Endothelial cell of umbilical vein (primary cell): ENCODE measurements around the gene DRAM1. TPM values are rescaled to one million over a fixed set of nuclear protein-coding genes. Genes with fewer than 3 reads are reported as not detected.

Source experiments
- BruUV-seq: library from RNA; stranded (reverse); fragments of 400-500 nt; replicated peaks from 2 replicates; lab custom pipeline; 2021; lab: Mats Ljungman, UMichigan
- CTCF ChIA-PET: fragments of 300-600, 350-600 bp; sonication (Branson Sonifier 250); formaldehyde crosslinking; loops from one replicate; lab custom pipeline; 2021; ENCODE audit warnings: antibody characterized with exemption, inconsistent platforms; lab: Charles Lee
- POLR2A ChIA-PET: fragments of 300-600, 350-600 bp; sonication (Branson Sonifier 250); formaldehyde crosslinking; loops from one replicate; lab custom pipeline; 2021; ENCODE audit warnings: antibody characterized with exemption, inconsistent platforms; lab: Charles Lee
- DNase-seq: peaks from one replicate; pipeline ENCODE4 v3.0.0-alpha.2; 2011; ENCODE audit warnings: low read depth, low spot score
- FAIRE-seq: peaks from 2 replicates; lab custom pipeline; 2011; peaks lifted over from hg19 to GRCh38; lab: Jason Lieb, UNC
- H2AFZ ChIP-seq: 2 replicates; pipeline ENCODE4 v1.6.0; 2012; ENCODE audit warnings: low read depth, low read length, control low read depth, inconsistent platforms
- H3K27ac ChIP-seq: 2 replicates; pipeline ENCODE4 v1.5.1; 2011; ENCODE audit warnings: low read depth, mild to moderate bottlenecking, control low read depth, low read length, moderate library complexity; ENCODE audit not compliant: insufficient read depth
- H3K27me3 ChIP-seq, 2 experiments: 2 replicates each; pipeline versions ENCODE4 v1.6.0 to v1.6.1; 2011; ENCODE audit warnings: low read length in 2 of 2, mixed read lengths in 1 of 2; ENCODE audit not compliant: control insufficient read depth in 2 of 2, insufficient read depth in 2 of 2
- H3K36me3 ChIP-seq, 2 experiments: 2 replicates in 1 of 2; 3 replicates in 1 of 2; pipeline ENCODE4 v1.5.1; 2011; ENCODE audit warnings: low read length in 2 of 2, mild to moderate bottlenecking in 1 of 2, moderate library complexity in 1 of 2; ENCODE audit not compliant: control insufficient read depth in 2 of 2, insufficient read depth in 2 of 2; ENCODE audit errors: extremely low read depth in 1 of 2
- H3K4me1 ChIP-seq: 3 replicates; pipeline ENCODE4 v1.5.1; 2011; ENCODE audit warnings: mild to moderate bottlenecking, low read length; ENCODE audit not compliant: control insufficient read depth, insufficient read depth; ENCODE audit errors: extremely low read depth
- H3K4me2 ChIP-seq: 2 replicates; pipeline ENCODE4 v1.6.1; 2011; ENCODE audit warnings: low read length, control low read depth, mixed read lengths; ENCODE audit not compliant: insufficient read depth
- H3K4me3 ChIP-seq, 3 experiments: fragments of 200-600 bp in 1 of 3; sonication (generic), shearing (Covaris generic) in 1 of 3; replicated peaks in 1 of 3; 2 replicates each; pipeline ENCODE4 v1.5.1; 2011 to 2016; ENCODE audit warnings: control low read depth in 3 of 3, low read length in 3 of 3, mild to moderate bottlenecking in 2 of 3, inconsistent platforms in 1 of 3, low read depth in 1 of 3, moderate library complexity in 1 of 3; ENCODE audit not compliant: insufficient read depth in 1 of 3
- H3K79me2 ChIP-seq: 2 replicates; pipeline ENCODE4 v1.6.0; 2012; ENCODE audit warnings: low read length, inconsistent platforms; ENCODE audit not compliant: control insufficient read depth, insufficient read depth
- H3K9ac ChIP-seq: replicated peaks from 2 replicates; pipeline ENCODE3; 2011; ENCODE audit warnings: low read length, control low read depth; ENCODE audit not compliant: insufficient read depth; ENCODE audit errors: extremely low read depth
- H3K9me1 ChIP-seq: replicated peaks from 3 replicates; pipeline ENCODE4 v1.6.0; 2011; ENCODE audit warnings: mild to moderate bottlenecking, low read length; ENCODE audit not compliant: control insufficient read depth, insufficient read depth; ENCODE audit errors: extremely low read depth
- H3K9me3 ChIP-seq: replicated peaks from 2 replicates; pipeline ENCODE4 v1.5.1; 2012; ENCODE audit warnings: low read length, inconsistent platforms; ENCODE audit not compliant: control insufficient read depth, insufficient read depth
- H4K20me1 ChIP-seq: replicated peaks from 2 replicates; pipeline ENCODE3; 2011; ENCODE audit warnings: mild to moderate bottlenecking, low read length; ENCODE audit not compliant: control insufficient read depth, insufficient read depth; ENCODE audit errors: extremely low read depth
- EZH2 ChIP-seq: IDR thresholded peaks from 2 replicates; pipeline ENCODE4 v1.6.1; 2012; ENCODE audit warnings: borderline replicate concordance, low read depth, mild to moderate bottlenecking, moderate library complexity, low read length, inconsistent platforms; ENCODE audit not compliant: severe bottlenecking
- GATA2 ChIP-seq: IDR thresholded peaks from 2 replicates; pipeline ENCODE4 v1.7.0; 2011; ENCODE audit warnings: low read depth, mild to moderate bottlenecking, moderate library complexity, mixed read lengths, low read length; ENCODE audit not compliant: insufficient read length, insufficient read depth
- JUN ChIP-seq: IDR thresholded peaks from 2 replicates; pipeline ENCODE4 v1.6.1; 2011; ENCODE audit warnings: borderline replicate concordance, low read depth; ENCODE audit not compliant: insufficient read length, insufficient read depth
- MYC ChIP-seq: IDR thresholded peaks from one replicate; pipeline ENCODE4 v1.6.1; 2011; ENCODE audit warnings: mild to moderate bottlenecking, low read depth, low read length
- POLR2A ChIP-seq: IDR thresholded peaks from 2 replicates; pipeline ENCODE4 v1.6.1; 2012; ENCODE audit warnings: low read depth, mild to moderate bottlenecking, control low read depth, low read length
- POLR2AphosphoS5 ChIP-seq: IDR thresholded peaks from 2 replicates; pipeline ENCODE4 v1.6.1; 2012; ENCODE audit warnings: low read depth, mild to moderate bottlenecking, control low read depth, low read length, moderate library complexity; ENCODE audit not compliant: insufficient read depth
- dilution Hi-C: fragments of 300-500 bp; cut with MboI; formaldehyde crosslinking; loops from one replicate; pipeline ENCODE4 v1.15.0; 2019; ENCODE audit warnings: low sequenced_read_pairs; ENCODE audit not compliant: extremely low pct_ligation_motif_present
- intact Hi-C: fragments of 100-400 bp; cut with micrococcal nuclease; formaldehyde crosslinking; loops from one replicate; pipeline ENCODE4 v1.10.0; 2022
- polyA plus RNA-seq, 4 experiments: library from polyadenylated mRNA; depleted of rRNA in 3 of 4; stranded (reverse) in 3 of 4; unstranded in 1 of 4; fragments of >200 nt; gene quantifications; 2 replicates each; pipeline versions ENCODE4 v1.2.1 to v1.2.3, GENCODE V29; 2011 to 2012; ENCODE audit warnings: missing spikeins in 1 of 4
- total RNA-seq: library from RNA; stranded (reverse); gene quantifications from 2 replicates; pipeline ENCODE4 v1.2.3, GENCODE V29; 2021
- TF ChIP-seq, protein P1 (sequence below), 2 donors: IDR thresholded peaks; 1 replicate in 1 of 2; 2 replicates in 1 of 2; pipeline ENCODE4 v1.5.1; 2011; ENCODE audit warnings: low read length in 2 of 2, mild to moderate bottlenecking in 2 of 2, moderate library complexity in 2 of 2, control low read depth in 1 of 2, inconsistent platforms in 1 of 2, low read depth in 1 of 2; ENCODE audit not compliant: insufficient read depth in 1 of 2; ENCODE audit errors: extremely low read depth in 1 of 2
- TF ChIP-seq, protein P2 (sequence below): IDR thresholded peaks from 2 replicates; pipeline ENCODE4 v1.6.1; 2011; ENCODE audit not compliant: insufficient read depth, insufficient read length

The DRAM1 gene
- total and polyA plus RNA-seq, 2 donors (not counting 3 experiments of a cell fraction or from before 2014, with no cell fraction given): 24.6 to 46.3 TPM

DNA sequence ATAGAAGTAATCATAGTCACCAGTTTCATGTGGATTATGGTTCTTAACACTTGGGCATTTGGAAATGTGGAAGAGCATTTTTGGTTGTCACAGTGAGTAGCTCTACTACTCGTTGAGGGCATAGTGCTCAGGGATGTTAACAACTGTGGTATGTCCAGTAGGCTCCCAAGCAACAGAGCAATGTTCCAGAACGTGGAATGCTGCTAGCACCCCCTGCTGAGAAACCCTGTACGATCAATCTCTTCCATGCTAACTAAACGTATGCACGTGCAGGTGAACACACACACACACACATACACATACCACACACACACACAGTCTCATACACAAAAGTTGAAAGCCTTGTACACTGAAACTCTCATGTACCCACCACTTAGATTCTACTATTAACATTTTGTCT is 30.1 kb upstream of the DRAM1 start:
- TF ChIP-seq POLR2AphosphoS5: no peak
- ChIA-PET POLR2A (no interaction called here), CTCF (interaction anchor here (1.1 kb wide), 1 partner anchor 8 kb away, joined by 3 read pairs; no protein-coding TSS in a partner anchor)
- no peak overlapping the region for H3K4me2 ChIP-seq
- H2AFZ ChIP-seq: no peak overlapping the region
- FAIRE-seq (no peak), DNase-seq (no peak)
- no TSS peak for BruUV-seq
- no peaks in the 10 kb centered on the region for H3K4me1 ChIP-seq
- intact Hi-C loops: no loop called here
- no peak overlapping the region for H3K27ac ChIP-seq
- H3K9me1 ChIP-seq: no peaks in the 10 kb centered on the region
- no peaks in the 10 kb centered on the region for H3K27me3 ChIP-seq
- H4K20me1 ChIP-seq: no peaks in the 10 kb centered on the region
- H3K4me3 ChIP-seq: no peak overlapping the region
- H3K9ac ChIP-seq: no peak overlapping the region
- dilution Hi-C loops: no loop called here
- no peaks in the 10 kb centered on the region for H3K9me3 ChIP-seq
- no peaks in the 10 kb centered on the region for H3K79me2 ChIP-seq
- H3K36me3 ChIP-seq: no peaks in the 10 kb centered on the region

GRCh38 chr12:101850199-101850598 is 27.2 kb upstream of the DRAM1 start:
- CTCF ChIA-PET: interaction anchor here (2.6 kb wide), 1 partner anchor 11 kb away, joined by 17 read pairs; no protein-coding TSS in a partner anchor
- dilution Hi-C loops: no loop called here

More at GRCh38 chr12:101850199-101850598, 27.2 kb upstream of the DRAM1 start:
- H3K36me3 ChIP-seq: no peaks in the 10 kb centered on the region
- no peaks in the 10 kb centered on the region for H3K9me1 ChIP-seq
- no peak overlapping the region for H3K4me2 ChIP-seq
- intact Hi-C loops: no loop called here
- TF ChIP-seq GATA2 (no peak), MYC (no peak), EZH2 (no peak), POLR2AphosphoS5 (no peak), POLR2A (no peak), JUN (no peak)
- TF ChIP-seq, protein P1, sequence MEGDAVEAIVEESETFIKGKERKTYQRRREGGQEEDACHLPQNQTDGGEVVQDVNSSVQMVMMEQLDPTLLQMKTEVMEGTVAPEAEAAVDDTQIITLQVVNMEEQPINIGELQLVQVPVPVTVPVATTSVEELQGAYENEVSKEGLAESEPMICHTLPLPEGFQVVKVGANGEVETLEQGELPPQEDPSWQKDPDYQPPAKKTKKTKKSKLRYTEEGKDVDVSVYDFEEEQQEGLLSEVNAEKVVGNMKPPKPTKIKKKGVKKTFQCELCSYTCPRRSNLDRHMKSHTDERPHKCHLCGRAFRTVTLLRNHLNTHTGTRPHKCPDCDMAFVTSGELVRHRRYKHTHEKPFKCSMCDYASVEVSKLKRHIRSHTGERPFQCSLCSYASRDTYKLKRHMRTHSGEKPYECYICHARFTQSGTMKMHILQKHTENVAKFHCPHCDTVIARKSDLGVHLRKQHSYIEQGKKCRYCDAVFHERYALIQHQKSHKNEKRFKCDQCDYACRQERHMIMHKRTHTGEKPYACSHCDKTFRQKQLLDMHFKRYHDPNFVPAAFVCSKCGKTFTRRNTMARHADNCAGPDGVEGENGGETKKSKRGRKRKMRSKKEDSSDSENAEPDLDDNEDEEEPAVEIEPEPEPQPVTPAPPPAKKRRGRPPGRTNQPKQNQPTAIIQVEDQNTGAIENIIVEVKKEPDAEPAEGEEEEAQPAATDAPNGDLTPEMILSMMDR (IDR thresholded peaks at IDR 0.05; ENCODE audit: extremely low read depth in 1 of 2, insufficient read depth in 1 of 2, low read depth in 1 of 2, low read length in 2 of 2): no peak
- TF ChIP-seq, protein P2, sequence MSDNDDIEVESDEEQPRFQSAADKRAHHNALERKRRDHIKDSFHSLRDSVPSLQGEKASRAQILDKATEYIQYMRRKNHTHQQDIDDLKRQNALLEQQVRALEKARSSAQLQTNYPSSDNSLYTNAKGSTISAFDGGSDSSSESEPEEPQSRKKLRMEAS: no peak
- no TSS peak for BruUV-seq
- no peaks in the 10 kb centered on the region for H3K4me1 ChIP-seq
- no peaks in the 10 kb centered on the region for H3K9me3 ChIP-seq
- H3K27ac ChIP-seq: no peak overlapping the region
- no peak for FAIRE-seq
- POLR2A ChIA-PET: no interaction called here
- DNase-seq: no peak
- H2AFZ ChIP-seq: no peak overlapping the region
- no peaks in the 10 kb centered on the region for H3K79me2 ChIP-seq
- no peaks in the 10 kb centered on the region for H3K27me3 ChIP-seq
- no peak overlapping the region for H3K9ac ChIP-seq
- no peaks in the 10 kb centered on the region for H4K20me1 ChIP-seq
- no peak overlapping the region for H3K4me3 ChIP-seq
